GM12891 (cell line): ENCODE results near the gene CCL20.

Source experiments
- PAX5 ChIP-seq: IDR thresholded peaks from 2 replicates; pipeline ENCODE4 v1.6.1; 2011; ENCODE audit warnings: low read length, moderate library complexity, mild to moderate bottlenecking; ENCODE audit not compliant: insufficient read depth, severe bottlenecking
- POLR2A ChIP-seq: IDR thresholded peaks from 2 replicates; pipeline ENCODE4 v1.6.1; 2011; ENCODE audit warnings: low read depth, low read length, control low read depth
- POLR2AphosphoS5 ChIP-seq: IDR thresholded peaks from 2 replicates; pipeline ENCODE4 v1.6.1; 2011; ENCODE audit warnings: low read depth, low read length, control low read depth
- POU2F2 ChIP-seq: IDR thresholded peaks from 2 replicates; pipeline ENCODE4 v1.6.1; 2011; ENCODE audit warnings: low read depth, mild to moderate bottlenecking, control low read depth, low read length, moderate library complexity

DNA sequence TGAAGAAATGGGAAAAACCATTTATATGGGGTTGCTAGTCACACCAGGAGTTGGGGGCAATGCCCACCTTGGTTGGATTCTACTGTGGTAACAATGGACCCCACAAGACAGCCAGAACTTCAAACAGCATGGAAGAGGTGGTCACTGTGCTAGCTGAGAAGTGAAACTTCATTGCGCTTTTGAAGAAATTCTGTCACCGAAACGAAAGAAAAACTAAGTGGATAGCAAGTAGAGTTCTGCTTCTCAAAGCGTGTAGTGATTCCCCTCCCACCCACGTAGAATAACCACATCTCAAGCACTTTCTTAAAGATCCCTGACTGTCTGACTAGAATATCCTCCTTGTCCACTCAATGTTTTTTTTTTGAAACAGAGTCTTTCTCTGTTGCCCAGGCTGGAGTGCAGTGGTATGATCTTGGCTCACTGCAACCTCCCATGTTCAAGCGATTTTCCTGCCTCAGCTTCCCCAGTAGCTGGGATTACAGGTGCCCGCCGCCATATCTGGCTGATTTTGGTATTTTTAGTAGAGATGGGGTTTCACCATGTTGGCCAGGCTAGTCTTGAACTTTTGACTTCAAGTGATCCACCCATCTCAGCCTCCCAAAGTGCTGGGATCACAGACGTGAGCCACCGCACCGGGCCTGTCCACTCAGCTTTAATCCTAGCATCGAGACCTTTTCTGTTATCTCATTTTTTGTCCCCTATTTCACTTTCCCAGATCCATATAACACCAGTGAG is 30.1 kb upstream of the CCL20 start:
- no peak for TF ChIP-seq POLR2A
- TF ChIP-seq POLR2AphosphoS5: no peak
- no peak for TF ChIP-seq POU2F2
- TF ChIP-seq PAX5: no peak
